SK-N-SH (cell line): ENCODE data around the gene LRIG1.

Experiments used
- TF ChIP-seq, protein P1 (sequence below): fragments of 200-600 bp; sonication (generic); IDR thresholded peaks from 2 replicates; pipeline ENCODE4 v1.6.1; 2017; ENCODE audit warnings: antibody characterized with exemption, mild to moderate bottlenecking, moderate library complexity
- TF ChIP-seq, protein P2 (sequence below): fragments of 150-350 bp; IDR thresholded peaks from 2 replicates; pipeline ENCODE4 v1.6.1; 2017; ENCODE audit warnings: antibody characterized with exemption, low read length, low read depth, borderline replicate concordance

DNA sequence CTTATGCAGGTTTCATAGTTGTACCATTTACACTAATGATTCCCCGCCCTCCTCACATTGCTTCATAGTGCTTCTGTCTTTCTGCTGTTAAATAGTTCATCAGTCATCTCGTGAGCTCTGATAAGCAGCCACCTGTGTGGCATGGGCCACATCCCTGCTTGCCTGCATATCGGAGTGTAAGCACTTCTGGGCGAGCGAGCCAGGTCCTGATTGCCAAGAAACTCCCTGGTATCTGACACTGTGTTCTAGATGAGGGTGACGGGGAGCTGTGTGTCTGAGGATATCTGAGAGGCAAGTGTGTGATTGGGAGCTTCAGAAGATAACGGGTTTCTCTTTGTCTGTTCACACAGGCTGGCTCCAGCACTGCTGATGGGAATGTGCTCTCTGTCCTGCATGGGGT, 130.6 kb downstream of the LRIG1 start:
- TF ChIP-seq, protein P1, sequence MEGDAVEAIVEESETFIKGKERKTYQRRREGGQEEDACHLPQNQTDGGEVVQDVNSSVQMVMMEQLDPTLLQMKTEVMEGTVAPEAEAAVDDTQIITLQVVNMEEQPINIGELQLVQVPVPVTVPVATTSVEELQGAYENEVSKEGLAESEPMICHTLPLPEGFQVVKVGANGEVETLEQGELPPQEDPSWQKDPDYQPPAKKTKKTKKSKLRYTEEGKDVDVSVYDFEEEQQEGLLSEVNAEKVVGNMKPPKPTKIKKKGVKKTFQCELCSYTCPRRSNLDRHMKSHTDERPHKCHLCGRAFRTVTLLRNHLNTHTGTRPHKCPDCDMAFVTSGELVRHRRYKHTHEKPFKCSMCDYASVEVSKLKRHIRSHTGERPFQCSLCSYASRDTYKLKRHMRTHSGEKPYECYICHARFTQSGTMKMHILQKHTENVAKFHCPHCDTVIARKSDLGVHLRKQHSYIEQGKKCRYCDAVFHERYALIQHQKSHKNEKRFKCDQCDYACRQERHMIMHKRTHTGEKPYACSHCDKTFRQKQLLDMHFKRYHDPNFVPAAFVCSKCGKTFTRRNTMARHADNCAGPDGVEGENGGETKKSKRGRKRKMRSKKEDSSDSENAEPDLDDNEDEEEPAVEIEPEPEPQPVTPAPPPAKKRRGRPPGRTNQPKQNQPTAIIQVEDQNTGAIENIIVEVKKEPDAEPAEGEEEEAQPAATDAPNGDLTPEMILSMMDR = no peak
- TF ChIP-seq, protein P2, sequence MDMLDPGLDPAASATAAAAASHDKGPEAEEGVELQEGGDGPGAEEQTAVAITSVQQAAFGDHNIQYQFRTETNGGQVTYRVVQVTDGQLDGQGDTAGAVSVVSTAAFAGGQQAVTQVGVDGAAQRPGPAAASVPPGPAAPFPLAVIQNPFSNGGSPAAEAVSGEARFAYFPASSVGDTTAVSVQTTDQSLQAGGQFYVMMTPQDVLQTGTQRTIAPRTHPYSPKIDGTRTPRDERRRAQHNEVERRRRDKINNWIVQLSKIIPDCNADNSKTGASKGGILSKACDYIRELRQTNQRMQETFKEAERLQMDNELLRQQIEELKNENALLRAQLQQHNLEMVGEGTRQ = no peak
